GM19468 (cell line): ENCODE data around the gene RANBP2.
"Not testable (repeated sequence)": the region's sequence is repeated elsewhere in the genome, so short reads cannot be mapped to it uniquely, and the experiment has no call there.

Experiments
- ATAC-seq: cut with Tn5 transposase; IDR thresholded peaks from one replicate; pipeline ENCODE4 v1.9.1; 2021; ENCODE audit warnings: mild to moderate bottlenecking, moderate library complexity, moderate number of reproducible peaks; ENCODE audit not compliant: unreplicated experiment; ENCODE audit errors: extremely low read depth

The RANBP2 gene

GRCh38 chr2:108719149-108720044 lies at the start of gene RANBP2:
Gene RANBP2 (plus strand): TSS chr2:108719482. CDS start chr2:108719607, 125 bp downstream.
- peak; percentile 97 for ATAC-seq

GRCh38 chr2:108670282-108670681 lies 49.0 kb upstream of the RANBP2 start:
- not testable (repeated sequence) for ATAC-seq

- ATAC-seq, result not testable (repeated sequence)
Observed at GRCh38 chr2:108672200-108672805, 47.0 kb upstream of the RANBP2 start.

DNA sequence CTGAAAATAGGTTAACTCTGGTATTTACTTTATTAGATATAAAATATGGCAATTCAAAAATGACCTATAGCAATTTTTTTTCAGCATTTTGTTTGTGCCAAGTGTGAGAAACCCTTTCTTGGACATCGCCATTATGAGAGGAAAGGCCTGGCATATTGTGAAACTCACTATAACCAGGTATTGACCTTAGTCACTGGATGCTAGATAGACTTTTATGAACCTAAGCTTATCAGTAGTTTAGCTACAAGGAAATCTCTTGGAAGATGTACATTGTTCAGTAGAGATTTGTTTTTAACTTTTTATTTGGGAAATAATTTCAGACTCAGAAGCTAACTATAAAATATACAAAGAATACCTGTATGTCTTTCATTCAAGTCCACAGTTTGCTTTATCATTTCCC lies 42.8 kb upstream of the RANBP2 start:
- ATAC-seq, result not testable (repeated sequence)

DNA sequence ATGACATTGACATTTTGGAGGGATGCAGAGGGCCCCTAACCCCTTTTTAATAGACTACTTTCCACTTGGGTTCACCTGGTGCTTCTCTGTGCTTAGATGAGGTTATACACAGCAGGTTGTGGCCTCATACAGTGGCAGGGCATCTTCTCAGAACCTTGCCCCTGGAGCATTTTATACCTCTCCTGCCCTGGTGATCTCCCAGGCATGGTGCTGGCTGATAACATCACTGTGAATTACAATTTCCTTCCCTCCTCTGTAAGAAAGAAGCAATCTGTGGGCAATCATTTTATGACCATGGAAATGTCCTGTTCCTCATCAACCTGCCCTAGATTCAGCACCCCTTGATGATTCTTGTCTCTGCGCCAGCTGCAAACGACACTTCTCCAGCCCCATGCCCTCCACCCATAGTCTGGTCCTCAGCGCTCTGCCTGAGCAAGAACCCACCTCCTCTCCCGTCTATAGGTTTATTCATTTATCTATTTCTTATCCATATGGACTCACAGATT lies 42.0 kb upstream of the RANBP2 start:
- not testable (repeated sequence) for ATAC-seq

- not testable (repeated sequence) for ATAC-seq
Observed at GRCh38 chr2:108678198-108678651, 41.1 kb upstream of the RANBP2 start.

DNA sequence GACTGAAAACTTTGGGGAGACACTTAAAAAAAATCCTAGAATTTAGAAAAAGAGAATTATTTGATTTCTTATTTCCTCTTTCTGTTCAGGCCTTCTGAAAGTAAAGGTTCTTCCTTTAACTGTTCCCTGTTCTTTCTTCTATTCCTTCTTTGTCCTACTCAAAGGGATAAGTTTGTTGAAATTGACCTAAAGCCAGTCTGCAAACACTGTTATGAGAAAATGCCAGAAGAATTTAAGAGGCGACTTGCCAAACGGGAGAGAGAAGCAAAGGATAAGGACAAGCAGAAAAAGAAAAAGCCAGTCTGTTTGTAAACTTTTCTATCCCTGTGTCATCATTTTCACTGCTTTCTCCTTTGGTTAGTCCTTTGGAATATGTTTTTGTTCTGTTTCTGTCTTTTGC lies 38.5 kb upstream of the RANBP2 start:
- ATAC-seq, result not testable (repeated sequence)

DNA sequence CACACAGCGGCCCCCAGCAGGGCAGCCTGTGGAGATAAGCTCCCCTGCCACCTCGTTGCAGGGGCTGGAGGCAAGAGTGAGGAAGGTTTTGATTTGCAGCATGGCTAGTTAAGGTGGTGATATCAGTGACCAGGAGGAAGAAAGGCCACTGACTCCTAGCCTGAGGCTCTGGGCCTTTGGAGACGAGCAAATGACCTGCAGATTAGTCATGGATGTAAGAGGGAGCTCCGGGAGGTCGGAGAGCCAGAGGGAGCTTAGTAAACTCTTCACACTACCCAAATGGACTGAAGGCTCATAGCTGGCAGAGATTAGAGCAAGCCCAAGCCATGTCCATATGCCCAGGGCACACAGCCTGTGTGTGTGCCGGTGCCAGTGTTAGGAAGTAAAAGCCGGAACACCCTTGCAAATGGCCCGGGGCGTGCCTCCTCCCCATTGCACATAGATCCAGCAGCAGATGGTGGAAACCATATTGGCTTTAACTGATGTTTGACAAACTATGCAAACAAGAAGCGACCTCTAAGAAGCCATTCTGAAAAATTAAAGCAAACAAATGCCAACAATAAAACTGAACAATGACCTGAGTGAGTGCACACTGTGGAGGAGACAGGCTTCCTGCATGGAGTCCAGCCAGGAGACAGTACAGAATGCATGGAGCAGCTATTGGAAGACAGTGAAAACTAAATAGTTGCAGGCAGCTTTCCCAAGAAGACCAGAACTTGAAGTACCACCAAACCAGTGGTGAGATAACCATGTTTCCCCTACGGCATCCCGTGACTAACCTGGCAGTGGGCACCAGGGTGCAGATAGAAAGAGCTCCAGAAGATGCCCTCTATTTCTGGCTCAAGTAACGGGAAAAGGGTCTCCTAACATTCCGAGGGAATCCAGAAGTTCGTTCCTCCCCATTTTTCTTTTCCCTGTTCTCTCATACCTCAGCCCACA lies 30.2 kb upstream of the RANBP2 start:
- not testable (repeated sequence) for ATAC-seq

DNA sequence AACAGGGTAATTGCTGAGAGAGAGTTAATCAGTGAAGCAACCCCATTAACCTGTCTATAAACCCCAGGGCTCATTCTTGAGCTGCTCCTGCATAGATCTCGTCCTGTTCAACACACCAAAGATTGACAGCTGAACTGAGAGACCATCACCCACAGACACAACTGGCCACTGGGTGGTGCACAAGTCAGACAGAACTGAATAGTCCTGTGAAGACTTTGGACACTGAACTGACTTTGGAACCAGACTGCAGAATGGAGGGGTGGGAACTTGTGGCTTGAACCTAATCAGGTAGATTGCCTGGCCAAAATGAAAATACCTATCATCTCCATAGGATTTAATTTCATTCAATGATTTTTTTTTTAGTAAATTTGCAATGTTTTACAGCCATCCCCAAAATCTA lies 29.3 kb upstream of the RANBP2 start:
- peak; percentile 52 for ATAC-seq

DNA sequence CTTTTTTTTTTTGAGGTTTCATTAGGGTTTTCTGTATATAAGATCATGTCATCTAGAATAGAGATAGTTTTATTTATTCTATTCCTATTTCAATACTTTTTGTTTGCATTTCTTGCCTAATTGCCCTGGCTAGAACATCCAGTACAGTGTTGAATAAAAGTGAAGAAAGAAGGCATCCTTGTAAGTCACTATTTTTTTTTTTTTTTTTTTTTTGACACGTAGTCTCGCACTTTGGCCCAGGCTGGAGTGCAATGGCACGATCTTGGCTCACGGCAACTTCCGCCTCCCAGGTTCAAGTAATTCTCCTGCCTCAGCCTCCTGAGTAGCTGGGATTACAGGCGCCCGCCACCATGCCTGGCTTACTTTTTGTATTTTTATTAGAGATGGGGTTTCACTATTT lies 27.8 kb upstream of the RANBP2 start:
- ATAC-seq, result no peak

- no peak for ATAC-seq
Observed at GRCh38 chr2:108701208-108701607, 18.1 kb upstream of the RANBP2 start.

GRCh38 chr2:108701806-108702205 lies 17.5 kb upstream of the RANBP2 start:
- no peak for ATAC-seq

DNA sequence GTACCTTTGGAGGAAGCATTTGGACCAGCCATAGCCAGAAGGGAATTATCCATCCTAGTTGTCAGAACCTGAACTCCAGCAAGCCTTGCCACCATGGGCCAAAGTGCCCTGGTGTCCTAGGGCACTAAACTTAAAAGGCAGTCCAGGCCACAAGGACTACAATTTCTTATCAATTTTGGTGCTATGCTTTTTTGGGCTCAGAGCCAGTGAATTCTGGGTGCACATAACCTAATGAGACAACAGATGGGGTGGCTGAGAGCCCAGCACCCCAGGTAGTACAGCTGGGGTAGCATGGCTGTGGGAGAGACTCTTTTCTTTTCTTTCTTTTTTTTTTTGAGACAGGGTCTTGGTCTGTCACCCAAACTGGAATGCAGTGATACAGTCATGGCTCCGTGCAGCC lies 14.4 kb upstream of the RANBP2 start:
- ATAC-seq, result no peak

DNA sequence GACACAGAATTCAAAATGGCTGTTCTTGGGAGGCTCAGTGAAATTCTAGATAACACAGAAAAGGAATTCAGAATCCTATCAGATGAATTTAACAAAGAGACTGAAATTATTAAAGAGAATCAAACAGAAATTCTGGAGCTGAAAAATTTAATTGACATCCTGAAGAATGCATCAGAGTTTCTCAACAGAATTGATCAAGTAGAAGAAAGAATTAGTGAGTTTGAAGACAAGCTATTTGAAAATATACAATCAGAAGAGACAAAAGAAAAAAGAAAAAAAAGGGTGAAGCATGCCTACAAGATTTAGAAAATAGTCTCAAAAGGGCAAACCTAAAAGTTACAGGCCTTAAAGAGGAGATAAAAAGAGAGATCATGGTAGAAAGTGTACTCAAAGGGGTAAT lies 12.0 kb upstream of the RANBP2 start:
- ATAC-seq, result no peak

GRCh38 chr2:108716971-108717370 lies 2.3 kb upstream of the RANBP2 start:
- ATAC-seq, result not testable (repeated sequence)

- ATAC-seq, result not testable (repeated sequence)
Observed at GRCh38 chr2:108726048-108726447, 6.8 kb downstream of the RANBP2 start.

DNA sequence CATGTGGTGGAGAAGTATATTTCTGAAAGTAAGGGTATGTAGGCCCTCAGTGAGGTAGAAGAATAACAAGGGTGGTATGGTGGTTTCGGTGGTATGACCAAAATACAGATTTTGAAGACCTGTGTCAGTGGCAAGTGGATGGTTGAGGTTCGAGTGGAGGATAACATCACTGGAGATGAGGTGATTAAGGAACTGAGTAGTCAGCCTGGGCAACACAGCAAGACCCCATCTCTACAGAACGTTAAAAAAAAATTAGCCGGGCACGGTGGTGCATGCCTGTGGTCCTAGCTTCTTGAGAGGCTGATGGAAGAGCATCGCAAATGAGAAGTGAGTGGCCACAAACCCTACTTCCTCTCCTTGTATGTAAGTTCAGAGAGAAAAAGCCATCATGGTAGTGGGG lies 15.4 kb downstream of the RANBP2 start:
- ATAC-seq, result not testable (repeated sequence)

GRCh38 chr2:108757973-108758372 lies 38.7 kb downstream of the RANBP2 start:
- ATAC-seq, result not testable (repeated sequence)

GRCh38 chr2:108762618-108763017 lies 43.3 kb downstream of the RANBP2 start:
- ATAC-seq, result not testable (repeated sequence)

DNA sequence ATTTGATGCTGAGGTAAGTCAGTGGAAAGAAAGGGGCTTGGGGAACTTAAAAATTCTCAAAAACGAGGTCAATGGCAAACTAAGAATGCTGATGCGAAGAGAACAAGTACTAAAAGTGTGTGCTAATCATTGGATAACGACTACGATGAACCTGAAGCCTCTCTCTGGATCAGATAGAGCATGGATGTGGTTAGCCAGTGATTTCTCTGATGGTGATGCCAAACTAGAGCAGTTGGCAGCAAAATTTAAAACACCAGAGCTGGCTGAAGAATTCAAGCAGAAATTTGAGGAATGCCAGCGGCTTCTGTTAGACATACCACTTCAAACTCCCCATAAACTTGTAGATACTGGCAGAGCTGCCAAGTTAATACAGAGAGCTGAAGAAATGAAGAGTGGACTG lies 47.4 kb downstream of the RANBP2 start:
- not testable (repeated sequence) for ATAC-seq
